Epithelial cell of esophagus (primary cell): ENCODE measurements around the gene FEZF2.

ENCODE experiments used
- DNase-seq: peaks from one replicate; pipeline ENCODE4 v3.0.0; 2010; ENCODE audit warnings: low read depth
- H3K4me3 ChIP-seq: 2 replicates; pipeline ENCODE4 v1.5.1; 2011; ENCODE audit warnings: mild to moderate bottlenecking, low read length, control low read depth
- CTCF ChIP-seq: IDR thresholded peaks from 2 replicates; pipeline ENCODE4 v1.5.1; 2011; ENCODE audit warnings: low read depth, mild to moderate bottlenecking, low read length, control low read depth, inconsistent platforms; ENCODE audit not compliant: insufficient read depth; ENCODE audit errors: missing control alignments

FEZF2 gene

DNA sequence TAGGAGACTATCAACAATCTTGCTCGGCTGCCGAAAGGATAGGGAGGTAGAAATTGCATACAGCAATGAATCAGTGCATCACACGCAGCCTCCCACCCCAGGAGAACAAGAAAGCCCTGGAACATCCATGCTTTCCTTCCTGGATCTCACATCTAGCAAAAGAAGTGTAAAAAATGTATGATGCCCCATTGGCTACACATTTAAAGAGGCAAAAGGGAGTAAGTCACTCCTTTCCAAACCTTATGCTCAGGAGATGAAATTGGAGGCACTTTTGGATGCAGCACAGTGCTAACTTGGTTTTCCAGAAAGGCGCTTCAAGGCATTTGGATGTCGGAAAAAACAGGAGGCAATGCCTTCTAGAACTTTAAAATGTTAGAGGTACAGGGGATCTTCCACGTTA, 32.2 kb upstream of the FEZF2 start:
- H3K4me3 ChIP-seq, result no peak overlapping the region

DNA sequence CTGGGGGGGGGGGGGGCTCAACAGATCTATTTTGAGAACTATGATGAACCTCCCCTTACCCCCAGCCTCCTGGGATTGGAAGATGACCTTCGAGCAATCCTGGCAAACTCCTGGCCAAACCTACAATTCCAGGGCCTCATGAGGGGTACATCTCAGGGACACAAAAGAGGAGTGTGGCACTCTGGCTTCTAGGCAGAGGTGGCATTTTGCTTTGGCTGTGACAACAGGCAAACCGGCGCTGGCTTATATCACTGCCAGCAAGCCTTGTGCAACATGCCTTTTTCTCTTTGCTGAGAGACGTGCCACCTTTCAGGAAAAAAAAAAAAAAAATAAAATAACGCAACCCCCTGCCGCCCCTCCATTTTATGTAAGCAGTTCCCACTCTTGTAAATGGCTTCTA, 31.8 kb upstream of the FEZF2 start:
- no peak for TF ChIP-seq CTCF
- no peak for DNase-seq
- no peak overlapping the region for H3K4me3 ChIP-seq

More for the DNA sequence above, 32.2 kb upstream of the FEZF2 start:
- DNase-seq, result no peak
- no peak for TF ChIP-seq CTCF

GRCh38 chr3:62404321-62404720, 31.0 kb upstream of the FEZF2 start:
- TF ChIP-seq CTCF, result no peak
- H3K4me3 ChIP-seq, result no peak overlapping the region
- DNase-seq, result no peak

GRCh38 chr3:62403765-62404164, 30.4 kb upstream of the FEZF2 start:
- no peak for TF ChIP-seq CTCF
- no peak overlapping the region for H3K4me3 ChIP-seq
- no peak for DNase-seq

- no peak for TF ChIP-seq CTCF
Observed at GRCh38 chr3:62392626-62393292, 19.4 kb upstream of the FEZF2 start.

GRCh38 chr3:62387251-62387650, 13.9 kb upstream of the FEZF2 start:
- TF ChIP-seq CTCF, result no peak
- no peak overlapping the region for H3K4me3 ChIP-seq
- no peak for DNase-seq

More at GRCh38 chr3:62392626-62393292, 19.4 kb upstream of the FEZF2 start:
- H3K4me3 ChIP-seq, result no peak overlapping the region
- no peak for DNase-seq

DNA sequence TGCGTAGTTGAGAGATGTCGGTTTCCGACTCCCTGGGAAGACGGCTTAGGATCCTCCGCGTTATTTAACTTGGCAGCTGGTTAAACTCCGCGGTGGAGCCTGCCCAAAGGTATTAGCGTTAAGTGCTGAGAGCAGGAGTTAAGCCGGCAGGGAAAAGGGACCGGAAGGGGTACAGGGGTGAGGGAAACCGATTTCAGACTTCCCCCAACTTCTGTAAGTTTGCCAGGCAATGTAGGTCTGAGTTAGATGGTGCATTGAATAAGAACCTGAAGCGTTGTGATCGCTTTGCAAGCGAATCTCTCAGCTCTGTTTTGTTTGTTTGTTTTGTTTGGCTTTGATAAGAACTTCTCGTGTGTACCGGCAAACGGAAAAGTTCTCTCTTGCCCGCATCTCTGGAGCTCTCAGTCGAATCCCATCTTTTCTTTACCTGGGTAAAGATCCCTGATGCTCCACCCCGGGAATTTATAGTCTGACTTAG, 6.0 kb upstream of the FEZF2 start:
- no peak for DNase-seq
- no peak for TF ChIP-seq CTCF

More for the DNA sequence above, 6.0 kb upstream of the FEZF2 start:
- no peak overlapping the region for H3K4me3 ChIP-seq
